ENCODE data around the gene TRIM38.
"Not testable (repeated sequence)": the region's sequence is repeated elsewhere in the genome, so short reads cannot be mapped to it uniquely, and the experiment has no call there.

TRIM38 gene

GRCh38 chr6:25962149-25963127 is at the start of gene TRIM38:
TRIM38 (plus strand) TSS chr6:25962802; CDS start chr6:25966523, 3,721 bp downstream.
- peak; percentile 39 to 49 for DNase-seq (ENCODE audit: extremely low read depth in 1 of 2, low read depth in 1 of 2)

DNA sequence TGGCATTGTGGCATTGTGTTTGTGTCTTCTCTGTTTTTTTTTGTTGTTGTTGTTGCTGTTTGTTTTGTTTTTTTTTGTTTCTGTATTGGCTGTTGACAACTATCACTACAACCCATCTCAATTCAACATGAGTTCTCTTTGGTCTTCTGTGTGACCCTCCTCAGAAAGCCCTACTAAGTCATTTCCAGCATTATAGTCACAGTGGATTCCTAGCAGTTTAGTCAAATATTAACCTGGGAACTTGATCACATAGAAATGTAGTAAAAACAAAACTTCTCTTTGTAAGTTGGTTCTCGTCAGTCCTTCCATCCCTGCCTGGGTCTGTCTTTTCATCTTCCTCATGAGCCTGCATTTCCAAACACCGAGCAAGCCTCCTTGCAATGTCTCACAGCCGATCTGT is 48.9 kb upstream of the TRIM38 start:
- DNase-seq (ENCODE audit: extremely low read depth in 1 of 2, low read depth in 1 of 2), result no peak

DNA sequence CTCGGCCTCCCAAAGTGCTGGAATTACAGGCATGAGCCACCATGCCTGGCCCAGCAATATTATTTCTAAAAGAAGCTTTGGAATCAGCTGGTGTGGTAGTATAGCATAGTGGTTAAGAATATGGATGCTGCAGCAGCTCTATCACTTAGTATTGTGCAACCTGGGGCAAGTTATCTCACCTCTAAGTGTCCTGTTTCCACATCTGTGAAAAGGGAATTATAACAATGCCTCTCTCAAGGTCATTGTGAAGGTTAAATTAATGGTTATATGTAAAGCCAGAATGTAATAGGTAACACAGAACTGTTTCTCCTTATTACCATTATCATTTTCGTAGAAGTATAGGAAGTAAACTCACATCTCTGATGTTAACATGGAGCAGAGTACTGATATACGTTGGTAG is 46.3 kb upstream of the TRIM38 start:
- DNase-seq (ENCODE audit: extremely low read depth in 1 of 2, low read depth in 1 of 2), result no peak

- DNase-seq (ENCODE audit: extremely low read depth in 1 of 2, low read depth in 1 of 2), result no peak
Measured at GRCh38 chr6:25916789-25917490, 45.7 kb upstream of the TRIM38 start.

- DNase-seq (ENCODE audit: extremely low read depth in 1 of 2, low read depth in 1 of 2), result no peak
Measured at GRCh38 chr6:25918083-25918683, 44.4 kb upstream of the TRIM38 start.

GRCh38 chr6:25919657-25920056 is 42.9 kb upstream of the TRIM38 start:
- no peak for DNase-seq (ENCODE audit: extremely low read depth in 1 of 2, low read depth in 1 of 2)

- no peak for DNase-seq (ENCODE audit: extremely low read depth in 1 of 2, low read depth in 1 of 2)
Measured at GRCh38 chr6:25921525-25922203, 40.9 kb upstream of the TRIM38 start.

DNA sequence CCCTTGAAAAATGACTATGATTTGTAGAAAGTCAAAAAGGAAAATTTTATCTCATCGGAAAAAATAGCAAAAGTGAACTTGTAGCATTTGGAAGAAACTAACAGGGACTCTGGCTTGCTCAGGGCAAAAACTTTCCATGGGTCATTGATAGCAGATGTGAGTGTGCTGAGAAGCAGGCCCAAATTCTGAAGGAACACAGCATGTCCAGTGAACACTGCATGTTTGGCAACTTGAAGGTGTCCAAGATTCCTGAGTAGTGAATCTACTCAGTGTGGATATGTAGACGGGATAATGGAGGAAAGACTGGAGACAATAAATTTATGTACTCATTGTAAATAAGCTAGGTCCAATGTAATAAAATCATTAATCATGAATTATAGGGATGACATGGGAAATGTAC is 40.3 kb upstream of the TRIM38 start:
- no peak for DNase-seq (ENCODE audit: extremely low read depth in 1 of 2, low read depth in 1 of 2)

DNA sequence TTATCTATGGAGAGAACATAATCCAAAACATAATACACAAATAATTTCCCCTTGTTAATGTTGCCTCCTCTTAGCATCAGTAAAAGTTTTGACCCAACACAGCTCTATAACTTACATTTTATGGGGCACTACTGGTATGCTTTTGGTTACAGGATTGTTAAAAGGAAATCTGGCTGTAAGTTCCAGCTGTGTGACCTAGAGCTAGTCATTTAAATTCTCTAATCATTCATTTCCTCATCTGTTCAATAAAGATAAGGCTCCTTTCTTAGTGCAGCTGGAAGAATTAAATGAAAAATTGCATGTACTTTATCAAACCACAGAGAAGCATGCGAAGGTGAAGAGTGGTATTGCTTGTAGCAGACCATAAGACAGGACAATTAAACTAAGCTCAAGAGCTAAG is 36.7 kb upstream of the TRIM38 start:
- no peak for DNase-seq (ENCODE audit: extremely low read depth in 1 of 2, low read depth in 1 of 2)

- no peak for DNase-seq (ENCODE audit: extremely low read depth in 1 of 2, low read depth in 1 of 2)
Measured at GRCh38 chr6:25927178-25927577, 35.4 kb upstream of the TRIM38 start.

DNA sequence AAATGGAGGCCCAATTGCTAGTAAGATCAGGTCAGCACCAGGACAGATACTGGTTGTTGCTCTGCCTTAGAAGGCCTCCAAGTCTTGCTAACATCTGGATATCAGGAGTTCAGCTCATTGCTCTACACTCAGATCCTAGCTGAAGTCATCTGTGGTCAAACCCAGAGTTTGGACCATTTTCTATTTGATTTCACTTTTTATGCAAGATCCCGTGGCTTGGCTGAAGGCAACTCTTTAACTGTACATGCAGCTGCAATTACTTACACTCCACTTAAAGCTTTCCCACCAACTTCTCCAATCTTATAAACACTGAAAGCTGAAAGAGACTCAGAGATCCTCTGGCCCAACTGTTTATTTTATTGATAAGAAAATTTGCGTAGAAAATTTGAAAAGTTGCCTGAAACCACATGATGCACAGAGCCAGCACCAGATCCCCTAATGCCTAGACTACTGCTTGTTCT is 34.8 kb upstream of the TRIM38 start:
- no peak for DNase-seq (ENCODE audit: extremely low read depth in 1 of 2, low read depth in 1 of 2)

- DNase-seq (ENCODE audit: extremely low read depth in 1 of 2, low read depth in 1 of 2), result no peak
Measured at GRCh38 chr6:25928562-25929324, 33.9 kb upstream of the TRIM38 start.

DNA sequence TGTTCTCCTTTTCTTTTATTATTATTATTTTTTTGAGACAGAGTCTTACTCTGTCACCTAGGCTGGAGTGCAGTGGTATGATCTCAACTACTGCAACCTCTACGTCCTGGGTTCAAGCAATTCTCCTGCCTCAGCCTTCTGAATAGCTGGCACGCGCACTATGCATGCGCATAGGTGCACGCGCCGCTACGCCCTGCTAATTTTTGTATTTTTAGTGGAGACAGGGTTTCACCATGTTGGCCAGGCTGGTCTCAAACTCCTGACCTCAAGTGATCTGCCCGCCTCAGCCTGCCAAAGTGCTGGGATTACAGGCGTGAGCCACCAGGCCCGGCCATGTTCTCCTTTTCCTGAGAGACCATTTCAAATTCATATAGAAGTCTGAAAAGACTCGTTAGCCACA is 32.8 kb upstream of the TRIM38 start:
- not testable (repeated sequence) for DNase-seq (ENCODE audit: extremely low read depth in 1 of 2, low read depth in 1 of 2)

GRCh38 chr6:25930532-25931410 is 31.8 kb upstream of the TRIM38 start, which contains the start of gene SLC17A2:
SLC17A2 (minus strand) TSS chr6:25930691; CDS start chr6:25925796, 4,895 bp downstream.
- DNase-seq (ENCODE audit: extremely low read depth in 1 of 2, low read depth in 1 of 2), result no peak

- no peak for DNase-seq (ENCODE audit: extremely low read depth in 1 of 2, low read depth in 1 of 2)
Measured at GRCh38 chr6:25931411-25931709, 31.2 kb upstream of the TRIM38 start.

GRCh38 chr6:25934156-25934555 is 28.4 kb upstream of the TRIM38 start:
- DNase-seq (ENCODE audit: extremely low read depth in 1 of 2, low read depth in 1 of 2), result no peak

DNA sequence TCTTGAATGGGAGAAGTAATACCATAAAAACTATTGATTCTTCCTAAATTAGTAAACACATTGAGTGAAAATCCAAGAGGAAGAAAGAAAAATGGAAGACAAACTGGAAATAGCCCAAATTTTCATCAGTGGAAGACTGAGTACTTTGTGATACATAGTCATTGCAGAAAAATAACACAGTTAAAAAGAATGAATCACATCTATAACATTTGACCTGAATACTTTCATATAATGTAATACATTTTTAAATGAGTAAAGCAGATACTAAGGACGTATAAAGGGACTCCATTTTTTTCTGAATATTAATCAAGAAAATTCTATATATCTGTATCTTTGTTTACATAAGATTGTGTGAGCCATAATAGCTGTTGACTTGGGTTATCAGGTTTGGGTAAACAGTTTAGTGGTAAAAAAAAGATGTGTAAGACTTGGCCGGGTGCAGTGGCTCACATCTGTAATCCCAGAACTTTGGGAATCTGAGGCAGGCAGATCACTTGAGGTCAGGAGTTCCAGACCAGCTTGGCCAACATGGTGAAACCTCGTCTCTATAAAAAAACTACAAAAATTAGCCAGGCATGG is 27.8 kb upstream of the TRIM38 start:
- no peak for DNase-seq (ENCODE audit: extremely low read depth in 1 of 2, low read depth in 1 of 2)

DNA sequence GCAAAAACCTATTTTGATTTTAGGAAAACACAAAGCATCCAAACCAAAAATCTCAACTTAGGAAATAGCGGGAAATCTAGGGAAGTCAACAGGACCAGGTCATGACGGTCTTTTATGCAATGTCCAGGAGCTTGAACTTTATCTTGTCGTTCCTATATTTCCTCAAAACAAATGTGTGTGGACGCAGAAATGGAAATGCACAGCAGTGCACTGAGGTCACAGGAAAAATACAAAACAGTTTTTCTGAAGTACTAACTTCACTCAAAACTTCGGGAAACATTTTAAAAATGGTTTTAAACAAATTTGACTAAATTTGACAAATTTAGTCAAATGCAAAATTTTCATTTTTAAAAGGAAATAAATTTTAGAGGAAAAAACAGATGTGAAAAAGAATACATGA is 26.6 kb upstream of the TRIM38 start:
- no peak for DNase-seq (ENCODE audit: extremely low read depth in 1 of 2, low read depth in 1 of 2)

GRCh38 chr6:25939593-25939992 is 23.0 kb upstream of the TRIM38 start:
- no peak for DNase-seq (ENCODE audit: extremely low read depth in 1 of 2, low read depth in 1 of 2)

All from activated CD8-positive, alpha-beta memory T cell treated with anti-CD3 and anti-CD28 coated beads for 1 hour (primary cell).